HFF-Myc (cell line): ENCODE results near the gene CCND2.

Experiments used
- DNase-seq: peaks from one replicate; pipeline ENCODE4 v3.0.0-alpha.2; 2011; ENCODE audit warnings: low read depth; ENCODE audit errors: extremely low read depth
- H3K4me3 ChIP-seq: replicated peaks from 2 replicates; pipeline ENCODE4 v1.5.1; 2011; ENCODE audit warnings: low read depth, mild to moderate bottlenecking, control low read depth, low read length
- TF ChIP-seq, protein P1 (sequence below): IDR thresholded peaks from 2 replicates; pipeline ENCODE4 v1.5.1; 2012; ENCODE audit warnings: mild to moderate bottlenecking, low read depth, low read length, control low read depth; ENCODE audit errors: missing control alignments

The CCND2 gene

DNA sequence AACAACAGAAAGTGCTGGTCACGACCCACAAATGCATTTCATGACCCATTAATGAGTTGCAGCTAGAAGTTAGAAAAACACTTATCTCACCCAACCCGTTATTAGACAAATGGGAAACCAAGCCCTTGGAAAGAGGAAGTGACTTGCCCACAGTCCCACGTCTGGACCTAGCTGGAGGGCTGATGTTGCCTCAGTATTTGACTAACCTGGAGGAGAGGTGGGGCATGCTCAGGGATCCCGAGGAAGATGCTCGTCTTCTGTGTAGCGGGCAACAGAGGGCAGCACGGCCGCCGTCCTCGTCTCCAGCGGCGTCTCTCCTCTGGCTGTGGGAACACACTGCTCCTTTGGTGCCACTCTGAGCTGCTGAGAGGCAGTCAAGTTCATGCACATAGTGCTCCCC is 12.7 kb downstream of the CCND2 start:
- DNase-seq: no peak
- TF ChIP-seq, protein P1, sequence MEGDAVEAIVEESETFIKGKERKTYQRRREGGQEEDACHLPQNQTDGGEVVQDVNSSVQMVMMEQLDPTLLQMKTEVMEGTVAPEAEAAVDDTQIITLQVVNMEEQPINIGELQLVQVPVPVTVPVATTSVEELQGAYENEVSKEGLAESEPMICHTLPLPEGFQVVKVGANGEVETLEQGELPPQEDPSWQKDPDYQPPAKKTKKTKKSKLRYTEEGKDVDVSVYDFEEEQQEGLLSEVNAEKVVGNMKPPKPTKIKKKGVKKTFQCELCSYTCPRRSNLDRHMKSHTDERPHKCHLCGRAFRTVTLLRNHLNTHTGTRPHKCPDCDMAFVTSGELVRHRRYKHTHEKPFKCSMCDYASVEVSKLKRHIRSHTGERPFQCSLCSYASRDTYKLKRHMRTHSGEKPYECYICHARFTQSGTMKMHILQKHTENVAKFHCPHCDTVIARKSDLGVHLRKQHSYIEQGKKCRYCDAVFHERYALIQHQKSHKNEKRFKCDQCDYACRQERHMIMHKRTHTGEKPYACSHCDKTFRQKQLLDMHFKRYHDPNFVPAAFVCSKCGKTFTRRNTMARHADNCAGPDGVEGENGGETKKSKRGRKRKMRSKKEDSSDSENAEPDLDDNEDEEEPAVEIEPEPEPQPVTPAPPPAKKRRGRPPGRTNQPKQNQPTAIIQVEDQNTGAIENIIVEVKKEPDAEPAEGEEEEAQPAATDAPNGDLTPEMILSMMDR: no peak
- H3K4me3 ChIP-seq: no peak overlapping the region

DNA sequence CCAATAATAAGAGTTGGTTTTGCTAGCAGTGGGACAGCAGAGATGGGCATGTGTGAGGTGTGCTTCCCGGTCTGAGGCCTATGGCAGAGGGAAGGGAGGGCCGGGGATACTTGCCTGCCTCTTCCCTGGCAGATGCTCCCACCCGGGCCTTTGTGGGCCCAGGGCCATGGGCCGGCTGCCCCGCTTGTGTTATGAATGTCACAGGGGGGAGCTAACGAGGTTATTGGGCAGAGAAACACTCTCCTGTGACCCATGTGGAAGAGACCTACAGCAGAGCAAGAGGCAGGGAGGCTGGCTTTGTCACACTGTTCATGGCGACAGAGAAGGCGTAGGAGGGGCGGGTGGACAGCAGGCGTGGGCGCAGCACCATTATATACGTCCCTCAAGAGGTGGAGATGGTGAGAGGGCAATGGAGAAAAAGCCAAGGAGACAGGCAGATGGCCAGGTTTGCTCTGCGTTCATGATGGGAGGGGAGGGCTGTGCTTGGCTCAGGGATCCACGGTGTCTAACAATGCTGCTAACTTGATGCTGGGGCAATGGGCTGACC is 13.3 kb downstream of the CCND2 start:
- H3K4me3 ChIP-seq: no peak overlapping the region
- TF ChIP-seq, protein P1: no peak
- no peak for DNase-seq

DNA sequence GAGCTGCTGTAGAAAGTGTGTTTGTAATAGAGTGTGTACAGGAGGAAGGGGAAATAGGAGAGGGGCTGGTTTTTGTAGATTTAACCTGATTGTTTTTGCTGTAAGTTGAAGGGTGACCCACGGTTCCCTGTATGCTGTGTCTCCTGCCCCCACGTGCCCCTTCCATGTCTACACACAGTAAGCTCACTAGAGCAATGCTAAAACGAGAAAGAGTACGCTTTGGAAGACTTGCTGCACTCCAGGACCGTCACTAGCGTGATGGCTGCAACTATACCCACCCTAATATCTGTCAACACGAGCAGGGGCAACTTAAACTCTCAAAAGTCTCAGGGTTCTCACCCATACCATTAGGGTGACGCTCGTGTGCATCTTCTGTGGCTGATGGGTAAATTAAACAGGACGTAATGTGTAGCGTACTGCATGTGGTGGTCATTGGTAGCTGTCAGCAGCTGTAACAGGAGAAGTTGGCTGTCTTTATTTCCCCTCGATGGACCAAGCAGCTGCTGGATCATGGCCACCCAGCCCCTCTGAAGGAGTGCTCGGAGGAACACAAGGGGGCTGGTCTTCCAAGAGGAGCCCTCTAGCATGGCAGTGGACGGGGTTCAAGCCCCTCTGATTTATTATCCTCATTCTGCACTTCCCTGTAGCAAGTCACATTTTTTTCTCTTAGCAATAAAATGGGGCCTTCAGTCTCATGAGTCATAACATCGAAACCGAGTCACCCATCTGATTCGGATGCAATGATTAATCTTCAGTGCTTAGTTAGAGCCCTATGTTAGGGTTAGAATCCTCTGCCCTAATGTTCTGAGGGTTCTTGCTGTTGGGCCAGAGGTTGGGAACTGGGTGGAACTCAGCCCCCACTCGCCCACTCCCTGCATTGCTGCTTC is 14.0 kb downstream of the CCND2 start:
- DNase-seq: no peak
- TF ChIP-seq, protein P1: no peak
- no peak overlapping the region for H3K4me3 ChIP-seq

DNA sequence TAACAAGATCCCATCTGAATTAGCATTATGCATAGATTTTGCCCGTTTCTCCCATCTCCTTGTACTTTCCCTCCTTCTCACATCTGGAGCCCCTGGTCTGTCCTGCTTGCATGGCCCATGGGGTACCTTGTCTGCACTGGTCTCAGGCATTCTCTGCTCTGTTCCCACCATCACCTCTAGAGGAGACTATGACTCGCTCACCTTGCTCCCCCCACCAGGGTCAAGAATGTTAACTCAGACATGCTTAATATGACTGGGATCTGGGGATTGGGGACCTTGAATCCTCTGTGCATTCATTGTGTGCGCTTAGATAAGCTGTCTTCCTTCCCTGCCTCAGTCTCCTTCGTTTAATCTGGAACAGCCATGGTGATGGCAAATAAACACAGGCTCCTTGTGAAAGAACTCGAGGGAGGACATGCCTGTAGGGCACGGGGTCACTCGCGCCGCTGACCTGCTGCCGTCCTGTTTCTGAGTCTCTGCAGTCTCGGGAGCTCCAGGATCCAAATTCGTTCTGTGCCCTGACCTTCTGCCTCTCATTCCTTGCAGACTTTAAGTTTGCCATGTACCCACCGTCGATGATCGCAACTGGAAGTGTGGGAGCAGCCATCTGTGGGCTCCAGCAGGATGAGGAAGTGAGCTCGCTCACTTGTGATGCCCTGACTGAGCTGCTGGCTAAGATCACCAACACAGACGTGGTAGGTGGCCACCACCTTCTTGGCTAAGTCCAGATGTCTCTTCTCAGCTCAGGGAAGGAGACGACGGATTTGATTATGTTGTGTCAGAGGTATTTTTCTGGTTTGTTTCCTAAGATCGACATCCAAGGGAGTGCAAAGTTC is 15.0 kb downstream of the CCND2 start:
- H3K4me3 ChIP-seq: no peak overlapping the region
- no peak for DNase-seq

DNA sequence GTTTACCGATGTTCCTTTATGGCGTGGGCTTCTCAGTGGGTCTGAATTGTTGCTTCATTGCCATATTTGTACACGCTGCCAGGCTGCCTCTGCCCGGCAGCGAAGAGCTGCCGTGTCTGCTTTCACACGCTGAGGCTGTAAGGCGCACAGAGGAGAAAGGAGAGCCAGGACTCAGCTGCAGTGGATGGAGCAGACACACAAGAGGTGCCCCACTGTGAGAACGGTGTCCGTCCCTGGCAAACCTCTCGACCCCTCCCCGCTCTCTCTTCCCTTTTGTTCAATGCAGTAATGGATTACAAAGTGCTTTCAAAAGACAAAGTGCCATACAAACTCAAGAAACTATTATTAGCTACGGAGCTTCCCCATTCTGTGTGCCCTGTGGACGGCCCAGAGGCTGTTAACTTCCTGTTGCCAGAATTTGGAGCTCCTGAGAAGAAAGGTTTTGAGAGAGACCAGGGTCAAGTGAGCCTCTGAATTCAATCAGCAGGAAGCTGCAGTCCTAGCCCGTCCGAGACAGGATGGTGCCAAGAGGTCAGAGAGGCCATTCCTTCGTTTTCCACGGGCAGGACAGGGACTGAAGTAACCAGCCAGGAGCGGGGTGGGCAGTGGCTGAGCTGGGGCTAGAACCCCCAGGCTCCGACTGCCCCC is 15.8 kb downstream of the CCND2 start:
- H3K4me3 ChIP-seq: no peak overlapping the region
- DNase-seq: no peak
- TF ChIP-seq, protein P1: no peak

More for the DNA sequence above, 15.0 kb downstream of the CCND2 start:
- TF ChIP-seq, protein P1: no peak

DNA sequence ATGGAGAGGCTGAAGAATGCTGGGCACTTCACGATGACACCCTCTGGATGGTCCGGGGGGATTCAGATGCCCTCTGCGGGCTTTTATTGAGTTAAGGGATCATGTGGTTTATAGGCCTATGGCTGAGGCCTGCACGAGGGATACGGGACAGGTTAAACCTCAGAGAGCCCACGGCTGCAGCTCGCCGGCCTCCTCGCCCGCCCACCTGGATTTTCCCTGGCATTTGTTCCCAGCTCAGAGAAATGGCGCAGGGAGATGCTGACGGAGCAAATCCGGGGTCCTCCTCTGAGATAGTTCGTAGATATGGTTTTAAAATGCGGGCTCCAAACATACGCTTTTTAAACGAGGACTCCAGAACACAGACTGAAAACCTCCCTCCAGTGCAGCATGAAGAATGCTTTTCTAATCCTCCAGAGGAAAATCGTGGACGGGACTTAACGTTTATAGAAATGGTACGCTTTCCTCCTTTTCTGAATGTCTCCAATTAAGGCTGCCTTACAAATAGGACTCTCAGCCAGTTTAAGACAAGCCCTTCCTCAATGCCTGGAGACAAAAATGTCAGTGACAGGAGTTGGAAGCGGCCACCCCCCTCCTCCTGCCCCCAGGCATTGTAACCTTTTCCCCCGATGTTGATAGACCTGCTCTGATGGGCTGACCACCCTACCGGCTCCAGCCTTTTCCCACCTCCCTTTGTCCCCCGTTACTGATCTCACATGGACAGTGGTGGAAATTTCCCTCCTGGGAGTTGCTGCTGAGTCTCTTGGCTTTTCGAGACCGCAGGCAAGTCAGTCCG is 16.6 kb downstream of the CCND2 start:
- H3K4me3 ChIP-seq: no peak overlapping the region
- DNase-seq: no peak
- TF ChIP-seq, protein P1: no peak
